Measurements from ENCODE around the gene CDYL.

The CDYL gene

GRCh38 chr6:4759997-4760396, 16.2 kb upstream of the CDYL start:
- Mint-ChIP-seq H3K9me3 (peaks cover 19% of the 10 kb centered on the region), H3K27ac (no peak overlapping the region), H3K36me3 (ENCODE audit: low read depth) (peaks cover 3% of the 10 kb centered on the region), H3K27me3 (peaks cover 19% of the 10 kb centered on the region), H3K4me1 (no peaks in the 10 kb centered on the region), H3K4me3 (no peak overlapping the region)
- DNase-seq = no peak
- no peak for ATAC-seq

DNA sequence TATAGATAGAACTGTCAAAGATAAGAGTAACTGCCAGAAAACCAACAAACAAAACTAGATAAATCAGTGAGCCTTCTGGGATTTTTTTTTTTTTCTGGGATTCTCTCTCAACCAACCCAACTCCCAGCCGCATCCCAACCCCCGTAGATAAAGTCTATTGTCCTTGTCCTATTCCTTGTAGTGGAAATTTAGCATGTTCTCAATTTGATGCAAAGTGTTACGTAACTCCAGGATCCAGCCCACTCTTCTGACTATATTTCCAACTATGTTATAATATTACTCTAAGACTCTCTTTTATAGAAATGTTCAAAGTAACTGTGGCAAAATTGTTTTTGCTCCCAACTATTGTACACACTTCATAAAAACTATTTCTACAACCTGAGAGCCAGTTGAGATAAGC, 15.4 kb upstream of the CDYL start:
- peaks cover 19% of the 10 kb centered on the region for H3K9me3 Mint-ChIP-seq
- peaks cover 16% of the 10 kb centered on the region for H3K27me3 Mint-ChIP-seq
- no peak overlapping the region for H3K27ac Mint-ChIP-seq
- DNase-seq (no peak), ATAC-seq (no peak)
- H3K36me3 Mint-ChIP-seq (ENCODE audit: low read depth) = peaks cover 3% of the 10 kb centered on the region
- no peaks in the 10 kb centered on the region for H3K4me1 Mint-ChIP-seq
- H3K4me3 Mint-ChIP-seq = no peak overlapping the region

- ATAC-seq (no peak), DNase-seq (no peak)
- Mint-ChIP-seq H3K36me3 (ENCODE audit: low read depth) (peaks cover 3% of the 10 kb centered on the region), H3K4me3 (no peak overlapping the region), H3K27ac (no peak overlapping the region), H3K4me1 (no peaks in the 10 kb centered on the region), H3K9me3 (peaks cover 19% of the 10 kb centered on the region), H3K27me3 (peaks cover 12% of the 10 kb centered on the region)
Measured at GRCh38 chr6:4762294-4762693, 13.9 kb upstream of the CDYL start.

DNA sequence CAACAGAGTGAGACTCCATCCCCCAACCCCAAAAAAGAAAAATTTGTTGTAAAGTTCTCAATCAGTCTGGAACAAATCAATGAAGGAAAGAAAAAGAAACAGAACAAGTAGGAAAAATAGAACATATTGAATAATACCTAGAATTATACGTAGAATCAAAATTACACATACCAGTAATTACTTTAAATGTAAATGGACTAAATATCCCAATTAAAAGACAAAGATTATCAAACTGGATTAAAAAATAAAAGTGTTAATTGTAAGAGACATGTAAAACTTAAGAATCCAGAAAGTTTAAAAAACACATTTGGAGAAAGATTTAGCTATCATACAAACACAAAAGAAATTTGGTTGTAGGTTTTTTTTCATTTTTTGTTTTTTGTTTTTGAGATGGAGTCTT, 12.3 kb upstream of the CDYL start:
- ATAC-seq = no peak
- H3K9me3 Mint-ChIP-seq = peaks cover 19% of the 10 kb centered on the region
- H3K4me1 Mint-ChIP-seq = no peaks in the 10 kb centered on the region
- no peak overlapping the region for H3K4me3 Mint-ChIP-seq
- peaks cover 14% of the 10 kb centered on the region for H3K27me3 Mint-ChIP-seq
- peaks cover 3% of the 10 kb centered on the region for H3K36me3 Mint-ChIP-seq (ENCODE audit: low read depth)
- no peak for DNase-seq
- no peak overlapping the region for H3K27ac Mint-ChIP-seq

- peaks cover 4% of the 10 kb centered on the region for H3K9me3 Mint-ChIP-seq
- peaks cover 16% of the 10 kb centered on the region for H3K4me1 Mint-ChIP-seq
- H3K27me3 Mint-ChIP-seq = peaks cover 6% of the 10 kb centered on the region
- no peak overlapping the region for H3K27ac Mint-ChIP-seq
- no peak overlapping the region for H3K4me3 Mint-ChIP-seq
- ATAC-seq (no peak), DNase-seq (no peak)
- no peaks in the 10 kb centered on the region for H3K36me3 Mint-ChIP-seq (ENCODE audit: low read depth)
Measured at GRCh38 chr6:4768815-4769214, 7.4 kb upstream of the CDYL start.

- H3K4me1 Mint-ChIP-seq = peaks cover 36% of the 10 kb centered on the region
- H3K27me3 Mint-ChIP-seq = peaks cover 12% of the 10 kb centered on the region
- H3K4me3 Mint-ChIP-seq = no peak overlapping the region
- peaks cover 11% of the 10 kb centered on the region for H3K9me3 Mint-ChIP-seq
- ATAC-seq = no peak
- no peak for DNase-seq
- H3K27ac Mint-ChIP-seq = no peak overlapping the region
- H3K36me3 Mint-ChIP-seq (ENCODE audit: low read depth) = peaks cover 2% of the 10 kb centered on the region
Measured at GRCh38 chr6:4772750-4773149, 3.5 kb upstream of the CDYL start.

DNA sequence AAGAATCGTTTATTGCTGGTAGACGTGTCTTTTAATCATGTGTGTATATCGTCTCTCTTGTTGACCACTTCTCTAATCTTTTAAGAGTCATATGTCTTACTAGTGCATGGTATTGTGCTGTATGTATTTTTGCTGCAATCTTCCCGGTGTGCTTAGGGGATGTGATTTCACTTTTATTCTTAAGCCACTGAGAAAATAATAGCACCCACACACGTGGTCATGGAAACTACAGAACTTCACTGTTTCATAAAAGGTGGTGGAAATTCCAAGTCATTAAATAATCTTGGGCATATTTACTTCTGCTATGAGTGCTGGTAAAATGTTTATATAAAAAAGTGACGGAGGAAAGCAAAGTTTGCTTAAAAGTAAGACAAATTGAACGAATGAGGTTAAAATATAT, 3.0 kb upstream of the CDYL start:
- peaks cover 12% of the 10 kb centered on the region for H3K27me3 Mint-ChIP-seq
- H3K9me3 Mint-ChIP-seq = peaks cover 15% of the 10 kb centered on the region
- no peak for ATAC-seq
- no peak for DNase-seq
- H3K36me3 Mint-ChIP-seq (ENCODE audit: low read depth) = peaks cover 5% of the 10 kb centered on the region
- no peak overlapping the region for H3K4me3 Mint-ChIP-seq
- peak overlapping the region; percentile 38 for H3K27ac Mint-ChIP-seq
- H3K4me1 Mint-ChIP-seq = peaks cover 41% of the 10 kb centered on the region

- ATAC-seq = no peak
- Mint-ChIP-seq H3K27me3 (peaks cover 10% of the 10 kb centered on the region), H3K27ac (peak overlapping the region; percentile 46), H3K36me3 (ENCODE audit: low read depth) (peaks cover 16% of the 10 kb centered on the region), H3K4me3 (peak overlapping the region; percentile 79), H3K4me1 (peaks cover 52% of the 10 kb centered on the region), H3K9me3 (peaks cover 25% of the 10 kb centered on the region)
- DNase-seq = no peak
Measured at GRCh38 chr6:4774296-4774695, 1.9 kb upstream of the CDYL start.

GRCh38 chr6:4774715-4775493, 1.3 kb upstream of the CDYL start:
- DNase-seq (peak; percentile 27), ATAC-seq (no peak)
- Mint-ChIP-seq H3K4me3 (peak overlapping the region; percentile 79), H3K36me3 (ENCODE audit: low read depth) (peaks cover 17% of the 10 kb centered on the region), H3K9me3 (peaks cover 27% of the 10 kb centered on the region), H3K4me1 (peaks cover 56% of the 10 kb centered on the region), H3K27me3 (peaks cover 10% of the 10 kb centered on the region), H3K27ac (peak overlapping the region; percentile 50)

GRCh38 chr6:4775494-4776130, 592 bp upstream of the CDYL start:
- Mint-ChIP-seq H3K4me1 (peaks cover 62% of the 10 kb centered on the region), H3K27ac (peak overlapping the region; percentile 50), H3K36me3 (ENCODE audit: low read depth) (peaks cover 17% of the 10 kb centered on the region), H3K9me3 (peaks cover 27% of the 10 kb centered on the region), H3K4me3 (peak overlapping the region; percentile 79), H3K27me3 (peaks cover 10% of the 10 kb centered on the region)
- peak; percentile 66 for DNase-seq
- peak; percentile 50 for ATAC-seq

DNA sequence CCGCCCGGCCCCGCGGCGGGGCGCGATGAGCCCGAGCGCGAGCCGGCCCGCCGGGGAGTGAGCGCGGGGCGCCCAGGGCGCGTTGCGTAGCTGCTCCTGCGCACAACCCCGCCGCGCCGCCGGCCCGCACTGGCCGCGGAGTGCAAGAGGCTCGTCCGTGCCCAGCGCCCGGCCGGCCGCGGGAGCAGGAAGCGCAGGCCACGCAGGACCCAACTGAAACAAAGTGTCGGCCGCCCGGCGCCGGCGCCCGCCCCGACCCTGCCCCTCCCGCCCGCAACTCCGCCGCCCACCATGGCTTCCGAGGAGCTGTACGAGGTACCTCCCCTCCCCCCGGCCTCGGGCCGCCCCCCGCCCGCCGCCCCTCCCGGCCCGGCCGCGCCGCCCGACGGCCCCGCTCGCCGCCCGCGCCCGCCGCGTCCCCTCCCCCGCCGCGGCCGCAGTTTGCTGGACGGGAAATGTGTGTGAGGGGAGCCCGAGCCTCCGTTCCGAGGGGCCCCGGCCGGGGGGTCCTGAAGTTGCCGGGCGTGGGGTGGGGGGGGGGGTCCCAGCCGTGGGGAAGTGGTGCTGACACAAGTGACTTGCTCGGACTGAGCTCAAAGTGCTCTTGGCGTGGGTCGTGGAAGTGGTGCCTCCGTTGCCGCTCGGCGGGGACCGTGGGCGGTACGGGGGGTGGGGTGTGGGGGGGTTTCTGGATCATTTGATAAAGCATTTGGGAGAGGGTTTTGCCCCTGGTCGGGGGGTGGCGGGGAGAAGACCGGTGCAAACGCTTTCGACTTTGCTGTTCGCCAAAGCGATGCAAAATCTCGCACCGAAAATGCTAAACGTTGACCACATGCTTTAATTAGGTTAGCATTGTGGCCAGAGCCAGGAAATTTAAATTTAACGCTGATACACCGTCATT, 539 bp downstream of the CDYL start:
- peaks cover 27% of the 10 kb centered on the region for H3K9me3 Mint-ChIP-seq
- no peak for ATAC-seq
- peaks cover 17% of the 10 kb centered on the region for H3K36me3 Mint-ChIP-seq (ENCODE audit: low read depth)
- DNase-seq = peak; percentile 52
- peaks cover 74% of the 10 kb centered on the region for H3K4me1 Mint-ChIP-seq
- peak overlapping the region; percentile 85 for H3K4me3 Mint-ChIP-seq
- peak overlapping the region; percentile 85 for H3K27ac Mint-ChIP-seq
- peaks cover 10% of the 10 kb centered on the region for H3K27me3 Mint-ChIP-seq

DNA sequence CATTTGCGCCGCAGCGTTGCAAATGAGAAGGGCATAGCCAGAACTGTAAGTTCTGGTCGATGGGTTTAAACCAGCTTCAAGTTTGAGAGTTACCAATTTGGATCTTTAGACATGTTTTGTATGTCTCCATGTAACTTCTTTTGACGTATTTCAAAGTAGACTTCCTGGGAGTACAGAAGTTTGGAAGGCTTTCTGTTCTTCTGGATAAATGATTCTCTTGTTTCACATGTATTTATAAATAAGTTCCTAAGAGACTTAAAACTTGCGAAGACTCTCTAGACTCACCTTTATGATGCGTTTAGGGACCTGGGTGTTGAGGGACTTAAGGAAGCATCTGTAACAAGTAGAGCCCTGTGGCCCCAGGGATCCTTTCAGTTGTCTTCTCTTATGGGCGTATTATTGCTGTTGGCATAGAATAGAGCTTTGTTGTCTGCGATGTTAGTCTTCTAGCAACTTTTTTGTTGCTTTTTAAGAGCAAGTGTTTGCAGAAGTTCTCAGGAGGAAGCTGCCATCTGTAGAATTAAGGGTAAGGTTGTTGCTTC, 1.3 kb downstream of the CDYL start:
- DNase-seq = no peak
- H3K4me1 Mint-ChIP-seq = peaks cover 77% of the 10 kb centered on the region
- peaks cover 17% of the 10 kb centered on the region for H3K36me3 Mint-ChIP-seq (ENCODE audit: low read depth)
- peak overlapping the region; percentile 85 for H3K4me3 Mint-ChIP-seq
- peaks cover 10% of the 10 kb centered on the region for H3K27me3 Mint-ChIP-seq
- ATAC-seq = no peak
- peaks cover 23% of the 10 kb centered on the region for H3K9me3 Mint-ChIP-seq
- peak overlapping the region; percentile 85 for H3K27ac Mint-ChIP-seq

DNA sequence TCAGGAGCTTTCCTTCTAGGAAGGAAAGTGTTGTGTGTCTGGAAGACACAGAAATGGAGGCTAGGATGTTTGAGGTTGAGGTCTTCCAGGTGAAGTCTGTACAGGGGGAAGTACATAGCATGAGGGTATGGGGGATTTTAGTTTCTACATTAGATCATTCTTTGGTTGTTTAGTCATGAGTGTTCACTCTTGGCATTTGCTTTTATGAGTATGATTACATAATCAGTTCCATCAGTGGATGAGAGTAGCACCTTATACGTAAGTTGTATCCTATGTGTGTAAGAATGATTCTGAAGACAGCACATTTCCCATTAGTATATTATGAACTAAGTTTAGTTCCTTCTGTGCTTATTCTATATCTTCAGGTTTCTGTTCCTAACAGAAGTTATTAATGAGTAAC, 1.9 kb downstream of the CDYL start:
- H3K36me3 Mint-ChIP-seq (ENCODE audit: low read depth) = peaks cover 20% of the 10 kb centered on the region
- peak overlapping the region; percentile 85 for H3K27ac Mint-ChIP-seq
- peaks cover 23% of the 10 kb centered on the region for H3K9me3 Mint-ChIP-seq
- peak; percentile 40 for ATAC-seq
- H3K4me1 Mint-ChIP-seq = peaks cover 75% of the 10 kb centered on the region
- peaks cover 10% of the 10 kb centered on the region for H3K27me3 Mint-ChIP-seq
- peak overlapping the region; percentile 85 for H3K4me3 Mint-ChIP-seq
- DNase-seq = no peak

DNA sequence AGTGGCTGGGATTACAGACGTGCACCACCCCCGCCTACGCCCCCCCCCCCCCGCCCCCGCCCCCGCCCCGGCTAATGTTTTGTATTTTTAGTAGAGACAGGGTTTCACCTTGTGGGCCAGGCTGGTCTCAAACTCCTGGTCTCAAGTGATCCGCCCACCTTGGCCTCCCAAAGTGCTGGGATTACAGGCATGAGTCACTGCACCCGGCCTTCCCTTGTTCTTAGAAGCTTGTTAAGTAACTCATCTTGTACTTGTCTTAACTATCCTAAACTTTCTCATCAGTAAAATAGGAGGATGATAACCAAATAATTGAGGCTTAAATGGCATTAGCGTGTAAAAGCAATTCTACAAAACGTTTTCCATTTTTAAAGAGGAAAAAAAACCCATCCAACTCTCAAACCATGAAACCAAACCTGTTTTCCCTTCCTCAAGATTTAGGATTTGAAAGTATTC, 4.2 kb downstream of the CDYL start:
- ATAC-seq (no peak), DNase-seq (no peak)
- peaks cover 16% of the 10 kb centered on the region for H3K9me3 Mint-ChIP-seq
- peaks cover 23% of the 10 kb centered on the region for H3K36me3 Mint-ChIP-seq (ENCODE audit: low read depth)
- H3K27ac Mint-ChIP-seq = no peak overlapping the region
- no peaks in the 10 kb centered on the region for H3K27me3 Mint-ChIP-seq
- H3K4me3 Mint-ChIP-seq = no peak overlapping the region
- H3K4me1 Mint-ChIP-seq = peaks cover 65% of the 10 kb centered on the region

Measured in activated naive CD8-positive, alpha-beta T cell treated with anti-CD3 and anti-CD28 coated beads, Interleukin-2, amount 50 U/mL, for 24 hours (primary cell).